Measurements from ENCODE around the gene NEO1. TPM values are rescaled to one million over a fixed set of nuclear protein-coding genes. Genes with fewer than 3 reads are reported as not detected.
"Not testable (repeated sequence)": the region's sequence is repeated elsewhere in the genome, so short reads cannot be mapped to it uniquely, and the experiment has no call there.

Gene NEO1
- total and polyA plus RNA-seq, 2 of the 13 experiments (the other 11 are each of a cell fraction or from before 2014, with no cell fraction given): 8.4 to 11.0 TPM

GRCh38 chr15:73298522-73299245 is 246.4 kb downstream of the NEO1 start:
- no peak for DNase-seq (ENCODE audit: low spot score)
- FAIRE-seq: no peak
- BruUV-seq (replicated peaks): no TSS peak
- no peak overlapping the region for H2AFZ ChIP-seq (ENCODE audit: low read length)
- peaks cover 22% of the 10 kb centered on the region for H3K4me1 ChIP-seq (ENCODE audit: insufficient read depth, low read length)
- H3K36me3 ChIP-seq (replicated peaks in 1 of 2; ENCODE audit: control insufficient read depth in 1 of 2, insufficient read depth in 2 of 2, low read length in 2 of 2): 0 out of 5 replicates have a peak, but pooled peaks cover 0 to 3% of the 10 kb centered on the region in 2 experiments
- POLR2A ChIA-PET: no interaction called here
- 92% methylated on average over 4 of the region's 7 CpGs for WGBS (ENCODE audit: low lambda C conversion rate)
- no peaks in the 10 kb centered on the region for H3K79me2 ChIP-seq (ENCODE audit: insufficient read depth, low read length)
- H3K27ac ChIP-seq (ENCODE audit: extremely low read length, insufficient read depth, low read length): no peak overlapping the region
- intact Hi-C loops (cut with micrococcal nuclease; ENCODE audit: unreplicated experiment): no loop called here
- H3K4me2 ChIP-seq (ENCODE audit: low read depth, low read length): no peak overlapping the region
- TF ChIP-seq SOX5 (CRISPR knock-in tag; IDR thresholded peaks at IDR 0.05; ENCODE audit: borderline replicate concordance) (no peak), EP300 (IDR thresholded peaks at IDR 0.05; ENCODE audit: low read depth in 2 of 2, low read length in 2 of 2) (no peak), EP300 (CRISPR knock-in tag; IDR thresholded peaks at IDR 0.05; ENCODE audit: borderline replicate concordance) (no peak), THAP8 (CRISPR knock-in tag; IDR thresholded peaks at IDR 0.05; ENCODE audit: borderline replicate concordance) (no peak), CEBPZ (IDR thresholded peaks at IDR 0.05; ENCODE audit: low read length) (no peak), ZNF704 (CRISPR knock-in tag; IDR thresholded peaks at IDR 0.05; ENCODE audit: borderline replicate concordance) (no peak), ZNF232 (CRISPR knock-in tag; IDR thresholded peaks at IDR 0.05; ENCODE audit: borderline replicate concordance) (no peak), SIX1 (CRISPR knock-in tag; IDR thresholded peaks at IDR 0.05; ENCODE audit: borderline replicate concordance) (no peak), JUNB (CRISPR knock-in tag; IDR thresholded peaks at IDR 0.05; ENCODE audit: borderline replicate concordance) (no peak)
- no peak for ATAC-seq
- H3K9ac ChIP-seq (ENCODE audit: insufficient read depth, low read depth, low read length): no peak overlapping the region
- no peaks in the 10 kb centered on the region; a peak in 1 of 5 replicates for H3K27me3 ChIP-seq (ENCODE audit: control insufficient read depth in 1 of 2, insufficient read depth in 2 of 2, low read length in 2 of 2)
- H4K20me1 ChIP-seq (ENCODE audit: insufficient read depth, low read length): no peaks in the 10 kb centered on the region
- in situ Hi-C loops (cut with HindIII; ENCODE audit: extremely low pct_ligation_motif_present, low pct_unique_long_range_greater_than_20kb): no loop called here
- no peak overlapping the region for H3K4me3 ChIP-seq (replicated peaks in 1 of 3; ENCODE audit: insufficient read depth in 1 of 3, low read depth in 2 of 3, low read length in 3 of 3)
- CTCF ChIA-PET (ENCODE audit: low intra/inter-chr PET ratio, low total read pairs): no interaction called here
- no peaks in the 10 kb centered on the region for H3K9me3 ChIP-seq (ENCODE audit: low read length)

- in situ Hi-C loops (cut with HindIII; ENCODE audit: extremely low pct_ligation_motif_present, low pct_unique_long_range_greater_than_20kb): loop anchor here (10.0 kb wide), 1 partner anchor 405 kb away; no protein-coding TSS in a partner anchor
- BruUV-seq (replicated peaks); POLR2A ChIA-PET: not testable (repeated sequence)
These were observed 248.0 kb downstream of the NEO1 start for GRCh38 chr15:73300286-73300685.

More at GRCh38 chr15:73300286-73300685, 248.0 kb downstream of the NEO1 start:
- H3K4me1 ChIP-seq (ENCODE audit: insufficient read depth, low read length); H2AFZ ChIP-seq (ENCODE audit: low read length); ATAC-seq; H3K36me3 ChIP-seq (replicated peaks in 1 of 2; ENCODE audit: control insufficient read depth in 1 of 2, insufficient read depth in 2 of 2, low read length in 2 of 2); H4K20me1 ChIP-seq (ENCODE audit: insufficient read depth, low read length); FAIRE-seq; DNase-seq (ENCODE audit: low spot score); H3K79me2 ChIP-seq (ENCODE audit: insufficient read depth, low read length); intact Hi-C loops (cut with micrococcal nuclease; ENCODE audit: unreplicated experiment); H3K27me3 ChIP-seq (ENCODE audit: control insufficient read depth in 1 of 2, insufficient read depth in 2 of 2, low read length in 2 of 2); H3K27ac ChIP-seq (ENCODE audit: extremely low read length, insufficient read depth, low read length); H3K9me3 ChIP-seq (ENCODE audit: low read length); H3K9ac ChIP-seq (ENCODE audit: insufficient read depth, low read depth, low read length); H3K4me2 ChIP-seq (ENCODE audit: low read depth, low read length); CTCF ChIA-PET (ENCODE audit: low intra/inter-chr PET ratio, low total read pairs); H3K4me3 ChIP-seq (replicated peaks in 1 of 3; ENCODE audit: insufficient read depth in 1 of 3, low read depth in 2 of 3, low read length in 3 of 3): not testable (repeated sequence)
- 91% methylated on average over 11 of the region's 11 CpGs for WGBS (ENCODE audit: low lambda C conversion rate)
